Epithelial cell of proximal tubule (primary cell): Measurements from ENCODE around the gene EYA2. TPM values are rescaled to one million over a fixed set of nuclear protein-coding genes. Genes with fewer than 3 reads are reported as not detected.

Experiments used
- DNase-seq: peaks from one replicate; pipeline ENCODE4 v3.0.0-alpha.2; 2011; ENCODE audit warnings: low read depth
- H3K4me3 ChIP-seq: 2 replicates; pipeline ENCODE4 v1.5.1; 2011; ENCODE audit warnings: low read depth, mild to moderate bottlenecking, low read length
- total RNA-seq: library from RNA; depleted of rRNA; stranded (reverse); fragments of >200 nt; gene quantifications from 2 replicates; pipeline ENCODE4 v1.2.3, GENCODE V29; 2015
- TF ChIP-seq, protein P1 (sequence below): conservative IDR thresholded peaks from 2 replicates; pipeline ENCODE4 v1.5.1; 2012; ENCODE audit warnings: low read depth, mild to moderate bottlenecking, low read length

Gene EYA2
- total RNA-seq, 1 donor from 2014 or later, result not detected

DNA sequence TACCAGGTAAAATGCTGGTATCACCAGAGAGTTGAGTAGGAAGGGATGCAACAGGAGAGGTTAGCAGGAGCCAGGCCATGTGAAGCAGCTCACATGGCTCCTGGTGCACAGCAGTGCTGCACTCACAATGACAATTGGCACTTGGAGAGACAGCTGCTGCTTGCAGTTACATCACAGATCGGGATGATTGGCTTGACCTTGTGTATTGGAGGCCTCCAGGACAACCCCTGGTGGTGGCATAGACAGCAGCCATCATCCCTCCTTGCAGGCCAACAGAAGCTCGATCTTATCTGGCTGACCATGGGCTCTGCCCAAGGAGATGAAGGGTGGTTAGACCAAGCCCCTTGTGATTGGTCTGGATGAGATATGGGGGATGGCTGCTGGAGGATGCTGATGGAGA lies 73.0 kb downstream of the EYA2 start:
- H3K4me3 ChIP-seq, result no peak overlapping the region
- TF ChIP-seq, protein P1, sequence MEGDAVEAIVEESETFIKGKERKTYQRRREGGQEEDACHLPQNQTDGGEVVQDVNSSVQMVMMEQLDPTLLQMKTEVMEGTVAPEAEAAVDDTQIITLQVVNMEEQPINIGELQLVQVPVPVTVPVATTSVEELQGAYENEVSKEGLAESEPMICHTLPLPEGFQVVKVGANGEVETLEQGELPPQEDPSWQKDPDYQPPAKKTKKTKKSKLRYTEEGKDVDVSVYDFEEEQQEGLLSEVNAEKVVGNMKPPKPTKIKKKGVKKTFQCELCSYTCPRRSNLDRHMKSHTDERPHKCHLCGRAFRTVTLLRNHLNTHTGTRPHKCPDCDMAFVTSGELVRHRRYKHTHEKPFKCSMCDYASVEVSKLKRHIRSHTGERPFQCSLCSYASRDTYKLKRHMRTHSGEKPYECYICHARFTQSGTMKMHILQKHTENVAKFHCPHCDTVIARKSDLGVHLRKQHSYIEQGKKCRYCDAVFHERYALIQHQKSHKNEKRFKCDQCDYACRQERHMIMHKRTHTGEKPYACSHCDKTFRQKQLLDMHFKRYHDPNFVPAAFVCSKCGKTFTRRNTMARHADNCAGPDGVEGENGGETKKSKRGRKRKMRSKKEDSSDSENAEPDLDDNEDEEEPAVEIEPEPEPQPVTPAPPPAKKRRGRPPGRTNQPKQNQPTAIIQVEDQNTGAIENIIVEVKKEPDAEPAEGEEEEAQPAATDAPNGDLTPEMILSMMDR, result no peak
- no peak for DNase-seq

DNA sequence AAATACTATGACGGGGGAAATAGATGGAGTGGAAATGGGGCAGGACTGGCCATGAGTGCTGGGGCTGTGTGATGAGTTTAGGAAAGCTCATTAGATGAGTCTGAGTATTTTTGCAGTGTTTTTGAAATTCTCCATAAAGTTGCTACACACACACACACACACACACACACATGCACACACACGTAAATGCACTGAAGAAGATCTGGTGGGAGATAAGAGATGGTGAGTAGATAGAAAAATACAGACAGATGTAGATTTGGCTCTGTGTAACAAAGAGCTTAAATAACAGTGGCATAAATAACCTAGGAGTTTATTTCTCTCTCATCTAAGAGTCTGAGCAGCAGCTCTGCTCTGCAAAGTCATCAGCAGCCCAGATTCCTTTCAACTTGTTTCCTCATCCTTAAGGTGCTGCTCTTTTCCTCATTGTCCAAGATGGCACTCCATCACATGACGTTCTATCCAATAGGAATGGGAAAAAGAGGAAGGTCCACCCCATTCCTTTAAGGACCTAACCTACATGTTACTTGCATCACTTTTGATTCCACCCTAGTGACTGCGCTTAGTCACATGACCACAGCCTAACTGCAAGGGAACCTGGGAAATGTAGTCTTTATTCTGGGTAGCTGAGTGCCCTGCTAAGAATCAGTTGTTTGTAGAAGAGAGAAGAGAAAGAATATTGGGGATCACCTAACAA lies 76.4 kb downstream of the EYA2 start:
- no peak overlapping the region for H3K4me3 ChIP-seq

DNA sequence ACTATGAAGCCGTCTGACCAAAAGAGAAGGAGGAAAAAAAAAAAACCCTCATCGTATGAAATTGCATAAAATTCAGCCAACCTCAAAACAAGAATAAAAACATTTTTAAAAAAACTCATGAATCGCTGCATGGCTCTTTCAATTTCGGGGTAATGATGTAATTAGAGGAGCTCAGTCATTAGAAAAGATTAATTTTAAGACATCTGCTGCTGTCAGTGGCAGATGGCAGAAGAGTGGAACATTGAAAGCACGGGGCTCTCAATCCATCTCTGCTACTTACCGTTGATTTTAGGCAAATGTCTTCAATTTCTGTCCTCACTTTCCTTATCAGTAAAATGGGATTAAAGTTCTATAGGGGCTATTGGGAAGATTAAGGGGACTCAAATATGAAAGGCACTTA lies 79.1 kb downstream of the EYA2 start:
- H3K4me3 ChIP-seq, result no peak overlapping the region
- TF ChIP-seq, protein P1, result no peak

More for the DNA sequence above, 76.4 kb downstream of the EYA2 start:
- TF ChIP-seq, protein P1, result no peak
- no peak for DNase-seq

DNA sequence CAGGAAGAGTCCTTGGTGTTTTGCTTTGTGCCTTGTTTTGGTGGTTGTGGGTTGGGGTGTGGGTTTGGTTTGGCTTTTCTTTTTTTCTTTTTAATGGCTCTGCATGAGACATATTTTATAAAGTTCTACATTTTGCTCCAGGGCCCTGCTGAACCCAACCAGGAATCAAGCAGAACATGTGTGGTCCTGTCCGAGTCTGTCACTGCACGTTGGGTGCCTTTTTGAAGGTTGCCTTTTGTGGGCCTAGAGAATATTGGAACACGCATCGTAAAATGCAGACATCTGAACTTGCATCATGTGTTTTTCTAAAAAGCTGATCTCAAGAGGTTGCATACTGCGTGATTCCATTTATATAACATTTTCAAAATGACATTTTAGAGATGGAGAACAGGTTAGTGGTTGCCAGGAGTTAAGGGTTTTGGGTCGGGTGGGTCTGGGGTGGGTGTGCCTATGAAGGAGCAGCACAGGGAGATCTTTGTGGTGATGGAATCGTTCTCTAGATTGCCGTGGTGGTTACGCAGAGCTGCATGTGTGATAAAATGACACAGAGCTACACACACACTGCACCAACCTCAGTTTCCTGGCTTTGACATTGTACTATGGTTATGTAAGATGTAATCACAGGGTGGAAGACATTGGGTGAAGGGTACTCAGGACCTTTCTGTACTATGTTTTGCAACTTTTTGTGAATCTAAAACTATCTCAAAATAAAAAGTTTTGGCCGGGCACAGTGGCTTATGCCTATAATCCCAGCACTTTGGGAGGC lies 80.2 kb downstream of the EYA2 start:
- TF ChIP-seq, protein P1, result no peak
- no peak for DNase-seq
- H3K4me3 ChIP-seq, result no peak overlapping the region

More for the DNA sequence above, 79.1 kb downstream of the EYA2 start:
- DNase-seq, result no peak

DNA sequence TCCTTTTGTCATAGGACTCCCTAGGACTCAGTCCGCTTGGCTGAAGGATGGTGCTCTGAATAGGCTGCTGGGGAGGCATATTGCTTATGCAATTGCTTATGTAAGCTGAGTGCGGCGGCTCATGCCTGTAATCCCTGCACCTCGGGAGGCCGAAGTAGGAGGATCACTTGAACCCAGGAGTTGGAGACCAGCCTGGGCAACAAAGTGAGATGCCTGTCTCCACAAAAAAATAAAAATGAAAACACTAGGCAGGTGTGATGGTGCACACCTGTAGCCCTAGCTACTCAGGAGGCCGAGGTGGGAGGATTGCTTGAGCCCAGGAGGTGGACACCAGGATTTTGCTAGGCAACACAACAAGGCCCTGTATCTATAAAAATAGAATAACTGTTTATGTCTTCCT lies 81.3 kb downstream of the EYA2 start:
- TF ChIP-seq, protein P1, result no peak
- no peak for DNase-seq
- H3K4me3 ChIP-seq, result no peak overlapping the region

DNA sequence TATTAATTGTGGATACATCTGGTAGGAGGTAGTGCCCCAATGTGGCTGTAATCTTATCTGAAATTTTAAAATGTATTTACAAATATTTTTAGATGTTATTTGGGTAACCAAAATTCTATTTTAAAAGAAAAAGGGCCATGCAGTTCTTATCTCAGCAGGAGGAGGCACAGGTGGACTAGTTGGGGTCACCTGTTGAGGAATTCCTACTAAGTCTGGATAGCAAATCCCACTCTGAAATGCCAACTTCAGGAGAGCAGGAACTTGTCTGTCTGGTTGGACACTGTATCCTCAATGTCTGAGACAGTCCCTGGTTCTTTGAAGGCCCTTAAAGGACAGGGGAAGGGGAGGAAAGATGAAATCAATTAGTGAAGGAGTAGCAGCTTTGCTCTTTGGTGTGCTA lies 82.6 kb downstream of the EYA2 start:
- DNase-seq, result no peak
- TF ChIP-seq, protein P1, result no peak

More for the DNA sequence above, 82.6 kb downstream of the EYA2 start:
- H3K4me3 ChIP-seq, result no peak overlapping the region
